ENCODE measurements around the gene ASAP2. TPM values are rescaled to one million over a fixed set of nuclear protein-coding genes. Genes with fewer than 3 reads are reported as not detected.

The ASAP2 gene
- total RNA-seq, 2 experiments from 2014 or later: 0.16 TPM; not detected in 1

DNA sequence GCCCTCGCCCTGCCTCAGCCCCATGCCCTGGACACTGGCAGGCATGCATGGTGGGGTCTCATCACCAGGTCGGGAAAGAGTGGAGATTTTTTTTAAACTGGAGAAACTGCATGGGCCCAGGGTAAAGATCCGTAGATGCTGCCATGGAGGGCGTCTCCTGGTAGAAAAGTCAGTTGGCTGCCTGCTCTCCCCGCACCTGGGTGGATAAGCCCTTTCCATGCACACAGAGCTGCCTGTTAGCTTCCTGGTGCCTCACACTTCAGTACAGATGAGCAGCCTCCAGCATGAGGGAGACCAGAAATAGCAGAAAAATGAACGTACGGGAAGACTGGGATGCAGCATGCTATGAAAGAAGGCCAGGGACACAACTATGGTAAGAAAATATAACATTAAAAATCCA lies 92.0 kb downstream of the ASAP2 start:
- CTCF ChIA-PET: no interaction called here

DNA sequence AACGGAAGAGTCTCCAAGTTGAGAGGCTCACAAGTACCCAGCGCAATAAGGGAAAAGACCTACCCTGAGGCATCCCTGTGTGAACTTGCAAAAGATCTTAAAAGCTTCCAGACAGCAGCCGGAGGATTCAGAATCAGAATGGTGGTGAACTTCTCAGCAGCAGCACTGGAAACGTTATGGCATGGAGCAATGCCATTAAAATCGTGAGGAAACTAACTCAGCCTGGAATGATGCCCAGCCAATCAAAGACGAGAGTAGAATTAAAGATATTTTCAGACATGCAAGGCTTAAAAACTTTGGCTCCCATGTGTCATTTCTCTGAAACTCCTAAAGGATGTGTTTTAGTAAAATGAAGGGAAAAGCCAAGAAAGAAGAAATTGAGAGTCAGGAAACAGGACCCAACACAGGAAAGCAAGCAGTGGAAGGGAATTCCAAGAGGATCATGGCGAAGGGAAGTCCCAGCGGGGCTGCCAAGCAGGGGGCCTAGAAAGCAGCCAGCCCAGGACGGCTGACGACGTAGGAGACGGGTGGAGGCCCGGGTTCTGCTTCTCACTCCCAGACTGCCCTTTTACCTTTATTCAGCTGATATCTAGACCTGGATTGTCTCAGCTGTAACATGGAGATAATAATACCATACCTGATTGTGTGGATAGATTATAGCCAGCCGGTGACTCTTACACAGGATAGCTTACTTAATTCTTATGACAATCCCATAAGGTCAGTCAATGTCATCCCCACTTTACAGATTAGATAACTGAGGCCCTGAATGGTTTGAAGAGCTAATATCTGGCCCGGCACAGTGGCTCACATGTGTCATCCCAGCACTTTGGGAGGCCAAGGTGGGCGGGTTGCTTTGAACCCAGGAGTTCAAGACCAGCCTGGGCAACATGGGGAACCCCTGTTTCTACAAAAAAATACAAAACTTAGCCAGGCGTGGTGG lies 92.8 kb downstream of the ASAP2 start:
- H3K36me3 Mint-ChIP-seq (ENCODE audit: low read depth): no peaks in the 10 kb centered on the region
- no peak overlapping the region for H3K4me3 Mint-ChIP-seq
- Histone ChIP-seq H3K9me3 (ENCODE audit: control insufficient read depth in 1 of 2, insufficient read depth in 1 of 2, low read length in 2 of 2) (no peaks in the 10 kb centered on the region), H3K36me3 (ENCODE audit: insufficient read depth, low read length) (no peaks in the 10 kb centered on the region), H3K27me3 (ENCODE audit: control insufficient read depth in 1 of 2, insufficient read depth in 2 of 2, low read length in 2 of 2) (no peaks in the 10 kb centered on the region), H3K27ac (ENCODE audit: low read depth in 1 of 2, low read length in 2 of 2) (no peak overlapping the region), H3K4me3 (ENCODE audit: low read length) (no peak overlapping the region), H3K4me1 (ENCODE audit: insufficient read depth, low read length) (no peaks in the 10 kb centered on the region)
- ChIA-PET POLR2A (no interaction called here), CTCF (no interaction called here)
- TF ChIP-seq, protein P1, sequence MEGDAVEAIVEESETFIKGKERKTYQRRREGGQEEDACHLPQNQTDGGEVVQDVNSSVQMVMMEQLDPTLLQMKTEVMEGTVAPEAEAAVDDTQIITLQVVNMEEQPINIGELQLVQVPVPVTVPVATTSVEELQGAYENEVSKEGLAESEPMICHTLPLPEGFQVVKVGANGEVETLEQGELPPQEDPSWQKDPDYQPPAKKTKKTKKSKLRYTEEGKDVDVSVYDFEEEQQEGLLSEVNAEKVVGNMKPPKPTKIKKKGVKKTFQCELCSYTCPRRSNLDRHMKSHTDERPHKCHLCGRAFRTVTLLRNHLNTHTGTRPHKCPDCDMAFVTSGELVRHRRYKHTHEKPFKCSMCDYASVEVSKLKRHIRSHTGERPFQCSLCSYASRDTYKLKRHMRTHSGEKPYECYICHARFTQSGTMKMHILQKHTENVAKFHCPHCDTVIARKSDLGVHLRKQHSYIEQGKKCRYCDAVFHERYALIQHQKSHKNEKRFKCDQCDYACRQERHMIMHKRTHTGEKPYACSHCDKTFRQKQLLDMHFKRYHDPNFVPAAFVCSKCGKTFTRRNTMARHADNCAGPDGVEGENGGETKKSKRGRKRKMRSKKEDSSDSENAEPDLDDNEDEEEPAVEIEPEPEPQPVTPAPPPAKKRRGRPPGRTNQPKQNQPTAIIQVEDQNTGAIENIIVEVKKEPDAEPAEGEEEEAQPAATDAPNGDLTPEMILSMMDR (IDR thresholded peaks at IDR 0.05): no peak
- no peak for DNase-seq
- intact Hi-C loops (cut with DNase I, micrococcal nuclease): no loop called here
- no peak for ATAC-seq (ENCODE audit: poor library complexity)
- no peak overlapping the region for H3K27ac Mint-ChIP-seq
- no peaks in the 10 kb centered on the region for H3K4me1 Mint-ChIP-seq (ENCODE audit: low read depth)
- no peaks in the 10 kb centered on the region for H3K9me3 Mint-ChIP-seq
- no peaks in the 10 kb centered on the region for H3K27me3 Mint-ChIP-seq

More for the DNA sequence above, 92.0 kb downstream of the ASAP2 start:
- Mint-ChIP-seq H3K36me3 (ENCODE audit: low read depth) (no peaks in the 10 kb centered on the region), H3K4me3 (no peak overlapping the region), H3K27ac (no peak overlapping the region), H3K9me3 (no peaks in the 10 kb centered on the region), H3K27me3 (no peaks in the 10 kb centered on the region), H3K4me1 (ENCODE audit: low read depth) (no peaks in the 10 kb centered on the region)
- POLR2A ChIA-PET: no interaction called here
- Histone ChIP-seq H3K4me1 (ENCODE audit: insufficient read depth, low read length) (no peaks in the 10 kb centered on the region), H3K36me3 (ENCODE audit: insufficient read depth, low read length) (no peaks in the 10 kb centered on the region), H3K9me3 (ENCODE audit: control insufficient read depth in 1 of 2, insufficient read depth in 1 of 2, low read length in 2 of 2) (no peaks in the 10 kb centered on the region), H3K4me3 (ENCODE audit: low read length) (no peak overlapping the region), H3K27me3 (ENCODE audit: control insufficient read depth in 1 of 2, insufficient read depth in 2 of 2, low read length in 2 of 2) (no peaks in the 10 kb centered on the region), H3K27ac (ENCODE audit: low read depth in 1 of 2, low read length in 2 of 2) (no peak overlapping the region)
- ATAC-seq (ENCODE audit: poor library complexity): no peak
- intact Hi-C loops (cut with DNase I, micrococcal nuclease): no loop called here
- TF ChIP-seq, protein P1 (IDR thresholded peaks at IDR 0.05): no peak
- DNase-seq: no peak

DNA sequence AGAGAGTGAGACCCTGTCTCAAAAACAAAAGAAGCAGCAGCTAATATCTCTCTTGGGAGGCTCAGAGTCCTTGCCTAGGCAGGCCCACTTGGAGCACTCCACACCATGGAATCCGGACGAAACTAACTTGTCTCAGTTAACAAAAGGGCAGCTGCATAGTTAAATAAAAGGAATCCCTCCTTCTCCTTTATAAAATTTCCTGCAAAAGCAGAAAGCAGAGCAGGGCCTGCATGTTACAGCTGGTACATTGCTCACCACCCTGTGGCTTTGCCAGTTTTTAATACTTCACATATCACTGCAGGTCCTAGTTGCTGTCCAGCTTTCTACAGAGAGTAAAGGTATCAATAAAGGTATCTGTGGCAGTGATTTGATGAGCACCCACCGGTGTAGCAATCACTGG lies 93.6 kb downstream of the ASAP2 start:
- CTCF ChIA-PET: no interaction called here

More for the DNA sequence above, 93.6 kb downstream of the ASAP2 start:
- Mint-ChIP-seq H3K9me3 (no peaks in the 10 kb centered on the region), H3K36me3 (ENCODE audit: low read depth) (no peaks in the 10 kb centered on the region), H3K27ac (no peak overlapping the region), H3K4me3 (no peak overlapping the region), H3K27me3 (no peaks in the 10 kb centered on the region), H3K4me1 (ENCODE audit: low read depth) (no peaks in the 10 kb centered on the region)
- Histone ChIP-seq H3K4me1 (ENCODE audit: insufficient read depth, low read length) (no peaks in the 10 kb centered on the region), H3K27ac (ENCODE audit: low read depth in 1 of 2, low read length in 2 of 2) (no peak overlapping the region), H3K36me3 (ENCODE audit: insufficient read depth, low read length) (no peaks in the 10 kb centered on the region), H3K27me3 (ENCODE audit: control insufficient read depth in 1 of 2, insufficient read depth in 2 of 2, low read length in 2 of 2) (no peaks in the 10 kb centered on the region), H3K9me3 (ENCODE audit: control insufficient read depth in 1 of 2, insufficient read depth in 1 of 2, low read length in 2 of 2) (no peaks in the 10 kb centered on the region), H3K4me3 (ENCODE audit: low read length) (no peak overlapping the region)
- DNase-seq: no peak
- TF ChIP-seq, protein P1 (IDR thresholded peaks at IDR 0.05): no peak
- POLR2A ChIA-PET: no interaction called here
- intact Hi-C loops (cut with DNase I, micrococcal nuclease): no loop called here
- ATAC-seq (ENCODE audit: poor library complexity): no peak
